Mesothelial cell of epicardium (in vitro differentiated cells): ENCODE results near the gene SAAL1. TPM values are rescaled to one million over a fixed set of nuclear protein-coding genes. Genes with fewer than 3 reads are reported as not detected.

ENCODE experiments used
- DNase-seq, 2 experiments: peaks; one replicate each; pipeline ENCODE4 v3.0.0; 2021; ENCODE audit warnings: low spot score in 2 of 2; ENCODE audit not compliant: unreplicated experiment in 2 of 2
- H3K27ac Mint-ChIP-seq: 2 replicates; pipeline ENCODE4 v1.8.0; 2021; ENCODE audit warnings: mixed read lengths
- H3K27me3 Mint-ChIP-seq: 2 replicates; pipeline ENCODE4 v1.8.0; 2021; ENCODE audit warnings: low read depth, mixed read lengths
- H3K36me3 Mint-ChIP-seq: 2 replicates; pipeline ENCODE4 v1.8.0; 2021; ENCODE audit warnings: mixed read lengths
- H3K4me1 Mint-ChIP-seq: 2 replicates; pipeline ENCODE4 v1.8.0; 2021; ENCODE audit warnings: mixed read lengths
- H3K4me3 Mint-ChIP-seq: 2 replicates; pipeline ENCODE4 v1.8.0; 2021; ENCODE audit warnings: mild to moderate bottlenecking, moderate library complexity, mixed read lengths
- H3K9me3 Mint-ChIP-seq: 2 replicates; pipeline ENCODE4 v1.8.0; 2021; ENCODE audit warnings: mixed read lengths
- CTCF ChIP-seq: fragments of 200-600 bp; sonication (generic); IDR thresholded peaks from one replicate; pipeline ENCODE4 v1.5.0; 2021; ENCODE audit warnings: antibody characterized with exemption; ENCODE audit not compliant: unreplicated experiment
- total RNA-seq: library from RNA; stranded (reverse); gene quantifications from 3 replicates; pipeline ENCODE4 v1.2.1, GENCODE V29; 2021

Gene SAAL1
- total RNA-seq, 1 donor from 2014 or later, result 28.5 TPM

GRCh38 chr11:18066626-18067025 lies 39.3 kb downstream of the SAAL1 start:
- DNase-seq, result no peak
- no peak overlapping the region for H3K27ac Mint-ChIP-seq
- H3K4me3 Mint-ChIP-seq, result no peak overlapping the region
- H3K4me1 Mint-ChIP-seq, result peaks cover 5% of the 10 kb centered on the region
- TF ChIP-seq CTCF, result no peak
- H3K27me3 Mint-ChIP-seq, result no peaks in the 10 kb centered on the region
- H3K9me3 Mint-ChIP-seq, result no peaks in the 10 kb centered on the region
- H3K36me3 Mint-ChIP-seq, result no peaks in the 10 kb centered on the region

GRCh38 chr11:18065572-18065971 lies 40.3 kb downstream of the SAAL1 start:
- TF ChIP-seq CTCF, result no peak
- no peaks in the 10 kb centered on the region for H3K27me3 Mint-ChIP-seq
- H3K4me1 Mint-ChIP-seq, result peaks cover 5% of the 10 kb centered on the region
- no peak overlapping the region for H3K27ac Mint-ChIP-seq
- H3K9me3 Mint-ChIP-seq, result no peaks in the 10 kb centered on the region
- no peak for DNase-seq
- no peaks in the 10 kb centered on the region for H3K36me3 Mint-ChIP-seq
- H3K4me3 Mint-ChIP-seq, result no peak overlapping the region

- H3K27me3 Mint-ChIP-seq, result peaks cover 5% of the 10 kb centered on the region
- no peak overlapping the region for H3K27ac Mint-ChIP-seq
- TF ChIP-seq CTCF, result no peak
- H3K9me3 Mint-ChIP-seq, result no peaks in the 10 kb centered on the region
- no peaks in the 10 kb centered on the region for H3K36me3 Mint-ChIP-seq
- peaks cover 5% of the 10 kb centered on the region for H3K4me1 Mint-ChIP-seq
- DNase-seq, result no peak
- no peak overlapping the region for H3K4me3 Mint-ChIP-seq
Observed at GRCh38 chr11:18064450-18065054, 41.3 kb downstream of the SAAL1 start.

- DNase-seq, result no peak
- Mint-ChIP-seq H3K4me1 (peaks cover 5% of the 10 kb centered on the region), H3K27ac (no peak overlapping the region), H3K36me3 (no peaks in the 10 kb centered on the region), H3K4me3 (no peak overlapping the region), H3K27me3 (peaks cover 5% of the 10 kb centered on the region), H3K9me3 (no peaks in the 10 kb centered on the region)
- TF ChIP-seq CTCF, result no peak
Observed at GRCh38 chr11:18063862-18064434, 41.9 kb downstream of the SAAL1 start.

GRCh38 chr11:18063125-18063524 lies 42.8 kb downstream of the SAAL1 start:
- DNase-seq, result no peak
- peaks cover 5% of the 10 kb centered on the region for H3K27me3 Mint-ChIP-seq
- H3K36me3 Mint-ChIP-seq, result no peaks in the 10 kb centered on the region
- no peaks in the 10 kb centered on the region for H3K9me3 Mint-ChIP-seq
- H3K4me1 Mint-ChIP-seq, result peaks cover 5% of the 10 kb centered on the region
- no peak overlapping the region for H3K4me3 Mint-ChIP-seq
- no peak for TF ChIP-seq CTCF
- no peak overlapping the region for H3K27ac Mint-ChIP-seq
